Lower lobe of right lung (tissue), 2 donors: ENCODE measurements around the gene SLC25A25. TPM values are rescaled to one million over a fixed set of nuclear protein-coding genes. Genes with fewer than 3 reads are reported as not detected.

Source experiments
- ATAC-seq, 2 donors: fragments of 200-7000 bp; cut with Tn5 transposase; one replicate each; pipeline ENCODE4 v1.9.1; 2020 to 2022; ENCODE audit warnings: mild to moderate bottlenecking in 2 of 2, moderate library complexity in 2 of 2
- DNase-seq: peaks from one replicate; pipeline ENCODE4 v3.0.0-alpha.2; 2020
- H3K27ac ChIP-seq: fragments of 200-600 bp; one replicate; pipeline ENCODE4 v1.8.0; 2022
- H3K27me3 ChIP-seq: fragments of 200-600 bp; one replicate; pipeline ENCODE4 v1.8.0; 2022; ENCODE audit warnings: low read depth
- H3K36me3 ChIP-seq: fragments of 200-600 bp; one replicate; pipeline ENCODE4 v1.8.0; 2022; ENCODE audit warnings: mild to moderate bottlenecking
- H3K4me1 ChIP-seq: fragments of 200-600 bp; one replicate; pipeline ENCODE4 v1.8.0; 2022
- H3K4me3 ChIP-seq: fragments of 200-600 bp; one replicate; pipeline ENCODE4 v1.8.0; 2022; ENCODE audit warnings: mild to moderate bottlenecking
- H3K9me3 ChIP-seq: fragments of 200-600 bp; one replicate; pipeline ENCODE4 v1.8.0; 2022
- CTCF ChIP-seq: fragments of 200-600 bp; IDR thresholded peaks from one replicate; pipeline ENCODE4 v1.8.0; 2022; ENCODE audit warnings: antibody characterized with exemption, mild to moderate bottlenecking
- intact Hi-C: fragments of 100-400 bp; cut with DNase I; formaldehyde crosslinking; loops from one replicate; pipeline ENCODE4 v1.11.0; 2022
- total RNA-seq: library from RNA; stranded (reverse); fragmentation: NEBNext Ultra II Directional; extraction: Animal tissue kit (Norgen Biotek cat#: 25700); gene quantifications from one replicate; pipeline ENCODE4 v1.2.1, GENCODE V29; 2021
- donor health status: DM: no; HTN: yes; CAD: no; lungs with severe emphysema.

Gene SLC25A25
- total RNA-seq, 1 donor from 2014 or later, result 27.3 TPM

DNA sequence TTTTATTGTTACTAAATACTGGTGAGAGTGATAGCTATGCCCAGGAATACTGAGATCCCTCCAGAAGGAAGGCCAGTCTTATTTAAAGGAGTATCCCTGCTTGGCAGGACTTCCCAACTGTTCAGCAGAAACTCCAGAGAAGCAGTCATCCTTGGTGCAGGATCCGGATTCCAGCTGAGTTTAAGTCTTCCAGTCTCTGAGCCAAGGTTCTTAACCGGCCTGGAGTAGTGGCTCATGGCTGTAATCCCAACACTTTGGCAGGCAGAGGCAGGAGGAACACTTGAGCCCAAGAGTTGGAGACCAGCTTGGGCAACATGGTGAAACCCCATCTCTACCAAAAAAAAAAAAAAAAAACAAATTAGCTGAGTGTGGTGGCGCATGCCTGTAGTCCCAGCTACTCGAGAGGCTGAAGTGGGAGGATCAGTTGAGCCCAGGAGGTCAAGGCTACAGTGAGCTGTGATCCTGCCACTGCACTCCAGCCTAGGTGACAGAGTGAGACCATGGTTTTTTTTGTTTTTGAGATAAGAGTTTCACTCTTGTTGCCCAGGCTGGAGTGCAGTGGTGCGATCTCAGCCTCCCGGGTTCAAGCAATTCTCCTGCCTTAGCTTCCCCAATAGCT is 8.6 kb upstream of the SLC25A25 start:
- Histone ChIP-seq H3K9me3 (no peaks in the 10 kb centered on the region), H3K4me3 (no peak overlapping the region), H3K27ac (peak overlapping the region; percentile 16), H3K27me3 (no peaks in the 10 kb centered on the region), H3K36me3 (peaks cover 18% of the 10 kb centered on the region), H3K4me1 (peaks cover 61% of the 10 kb centered on the region)
- no peak for TF ChIP-seq CTCF
- DNase-seq (no peak), ATAC-seq (peak; percentile 2 to 34)
- intact Hi-C loops, result no loop called here

- Histone ChIP-seq H3K36me3 (peaks cover 18% of the 10 kb centered on the region), H3K4me1 (peaks cover 64% of the 10 kb centered on the region), H3K4me3 (no peak overlapping the region), H3K27ac (peak overlapping the region; percentile 63), H3K27me3 (no peaks in the 10 kb centered on the region), H3K9me3 (no peaks in the 10 kb centered on the region)
- ATAC-seq (no peak), DNase-seq (no peak)
- intact Hi-C loops, result no loop called here
- TF ChIP-seq CTCF, result no peak
These were observed 6.6 kb upstream of the SLC25A25 start for GRCh38 chr9:128061275-128061960.

GRCh38 chr9:128062279-128062678 is 5.8 kb upstream of the SLC25A25 start:
- intact Hi-C loops, result no loop called here
- TF ChIP-seq CTCF, result no peak

DNA sequence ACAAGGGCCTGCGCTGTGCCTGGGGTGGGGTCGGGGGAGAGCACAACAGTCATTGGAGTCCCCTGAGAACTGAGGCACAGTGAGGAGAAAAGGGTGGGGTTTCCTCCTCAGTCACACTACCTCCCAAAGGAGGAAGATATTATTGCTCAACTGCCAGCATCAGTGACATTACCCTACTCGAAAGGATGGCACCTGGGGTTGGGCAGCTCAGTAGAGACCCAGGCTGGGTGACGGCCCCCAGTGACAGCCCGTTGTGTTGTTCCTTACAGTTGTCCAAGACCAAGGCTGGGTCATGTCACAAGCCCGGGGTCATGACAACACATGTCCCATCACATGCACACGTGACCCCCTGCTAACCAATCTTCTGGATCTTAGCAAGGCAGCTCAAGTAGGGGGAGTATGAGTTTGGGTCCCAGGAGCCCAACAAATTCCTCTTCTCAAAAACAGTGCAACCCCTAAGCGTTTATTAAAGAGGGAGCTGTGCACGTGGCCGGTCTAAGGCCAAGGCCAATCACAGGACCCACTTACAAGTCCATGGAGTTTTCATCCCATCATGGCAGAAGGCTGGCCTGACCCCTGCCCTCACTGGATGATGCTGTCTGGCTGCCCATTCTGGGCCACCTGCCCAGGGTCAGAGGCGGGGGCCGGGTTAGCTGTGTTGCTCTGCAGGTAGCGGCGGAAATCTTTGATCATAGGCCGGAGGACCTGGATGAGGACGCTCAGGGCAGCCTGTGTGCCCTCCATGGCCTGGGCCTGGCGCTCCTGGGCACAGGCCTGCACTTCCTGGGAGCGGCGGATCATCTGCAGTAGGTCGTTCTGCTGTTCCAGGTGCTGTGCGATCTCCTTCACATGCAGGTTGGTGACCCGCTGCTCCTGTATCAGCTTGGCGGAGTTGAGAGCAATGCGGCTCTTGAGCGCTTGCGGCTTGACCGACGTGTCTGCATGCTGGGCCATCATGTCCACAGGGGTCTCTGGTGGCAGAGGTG is 4.9 kb upstream of the SLC25A25 start:
- TF ChIP-seq CTCF, result no peak
- peaks cover 18% of the 10 kb centered on the region for H3K36me3 ChIP-seq
- no peak overlapping the region for H3K4me3 ChIP-seq
- H3K27ac ChIP-seq, result no peak overlapping the region
- peaks cover 57% of the 10 kb centered on the region for H3K4me1 ChIP-seq
- H3K9me3 ChIP-seq, result no peaks in the 10 kb centered on the region
- no peak for ATAC-seq
- DNase-seq, result no peak
- H3K27me3 ChIP-seq, result no peaks in the 10 kb centered on the region
- intact Hi-C loops, result no loop called here

More at GRCh38 chr9:128062279-128062678, 5.8 kb upstream of the SLC25A25 start:
- H3K4me3 ChIP-seq, result no peak overlapping the region
- H3K9me3 ChIP-seq, result no peaks in the 10 kb centered on the region
- peaks cover 60% of the 10 kb centered on the region for H3K4me1 ChIP-seq
- no peak overlapping the region for H3K27ac ChIP-seq
- DNase-seq (no peak), ATAC-seq (no peak)
- H3K27me3 ChIP-seq, result no peaks in the 10 kb centered on the region
- H3K36me3 ChIP-seq, result peaks cover 18% of the 10 kb centered on the region

DNA sequence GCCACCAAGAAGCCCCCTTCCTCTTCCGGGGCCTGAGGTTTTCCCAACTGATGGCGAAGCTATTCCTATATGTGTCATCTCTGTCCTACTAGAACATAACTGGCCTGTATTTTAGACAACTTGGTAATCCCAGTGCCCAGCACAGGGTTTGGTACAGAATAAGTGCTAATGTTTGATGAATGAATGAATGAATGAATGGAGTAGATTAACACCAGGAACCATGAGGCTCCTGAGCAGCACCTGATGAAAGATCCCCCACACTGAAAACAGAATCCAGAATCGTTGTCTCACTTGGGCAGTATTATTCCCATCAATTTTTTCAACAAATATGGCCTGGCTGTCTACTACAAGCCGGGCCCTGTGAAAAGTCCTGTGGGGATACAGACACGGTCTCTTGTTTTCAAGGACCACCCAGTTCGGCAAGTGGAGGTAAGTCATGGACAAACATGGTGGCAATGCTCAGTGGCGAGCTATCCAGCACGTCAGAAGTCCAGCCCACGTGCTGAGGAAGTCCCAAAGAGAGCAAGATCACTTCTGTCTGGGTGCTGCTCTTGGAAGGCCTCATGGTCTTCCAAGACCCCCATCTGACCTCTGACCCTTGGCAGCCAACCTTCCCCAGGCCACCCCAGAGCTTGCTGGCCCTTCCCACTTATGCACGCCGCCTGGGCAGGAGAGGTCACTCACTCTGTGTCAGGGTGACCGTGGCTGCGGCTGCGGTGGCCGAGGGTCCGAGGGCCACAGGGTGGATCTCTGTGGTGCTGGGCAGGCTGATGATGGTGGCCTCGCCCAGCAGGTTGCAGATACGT is 1.9 kb upstream of the SLC25A25 start:
- peaks cover 72% of the 10 kb centered on the region for H3K4me1 ChIP-seq
- no peak for TF ChIP-seq CTCF
- no peak for ATAC-seq
- no peak for DNase-seq
- H3K36me3 ChIP-seq, result peaks cover 18% of the 10 kb centered on the region
- intact Hi-C loops, result no loop called here
- no peaks in the 10 kb centered on the region for H3K9me3 ChIP-seq
- H3K27ac ChIP-seq, result peak overlapping the region; percentile 92
- H3K27me3 ChIP-seq, result no peaks in the 10 kb centered on the region
- H3K4me3 ChIP-seq, result peak overlapping the region; percentile 92
